H1 (cell line): Measurements from ENCODE around the gene PXDC1. TPM values are rescaled to one million over a fixed set of nuclear protein-coding genes. Genes with fewer than 3 reads are reported as not detected.

ENCODE experiments used
- CTCF ChIA-PET: fragments of 300-600 bp; sonication (Branson Sonifier 250); formaldehyde crosslinking; loops from one replicate; lab custom pipeline; 2021; ENCODE audit not compliant: partially characterized antibody; lab: Charles Lee
- POLR2A ChIA-PET: fragments of 300-600 bp; sonication (Branson Sonifier 250); formaldehyde crosslinking; loops from one replicate; lab custom pipeline; 2021; ENCODE audit warnings: inconsistent platforms; ENCODE audit not compliant: partially characterized antibody; lab: Charles Lee
- DNase-seq, 2 experiments: peaks; one replicate each; pipeline versions ENCODE4 v3.0.0 to v3.0.0-alpha.2; 2010 to 2022; ENCODE audit warnings: low spot score in 2 of 2, low read depth in 1 of 2, mixed read lengths in 1 of 2
- FAIRE-seq: peaks from 2 replicates; lab custom pipeline; 2011; peaks lifted over from hg19 to GRCh38; lab: Jason Lieb, UNC
- H2AFZ ChIP-seq: 2 replicates; pipeline ENCODE4 v1.8.1; 2012; ENCODE audit warnings: low read length, inconsistent platforms
- H2AK5ac ChIP-seq: 2 replicates; pipeline ENCODE4 v1.6.1; 2013; ENCODE audit warnings: low read depth, low read length
- H2BK120ac ChIP-seq: replicated peaks from 2 replicates; pipeline ENCODE3; 2013; ENCODE audit warnings: low read depth, low read length, inconsistent platforms
- H2BK12ac ChIP-seq: 2 replicates; pipeline ENCODE4 v1.6.1; 2013; ENCODE audit warnings: low read depth, low read length
- H2BK15ac ChIP-seq: 2 replicates; pipeline ENCODE4 v1.6.1; 2013; ENCODE audit warnings: low read length
- H2BK20ac ChIP-seq: 2 replicates; pipeline ENCODE4 v1.6.1; 2013; ENCODE audit warnings: low read length
- H2BK5ac ChIP-seq: 2 replicates; pipeline ENCODE4 v1.6.1; 2013; ENCODE audit warnings: low read depth, low read length
- H3K14ac ChIP-seq: 2 replicates; pipeline ENCODE4 v1.6.1; 2013; ENCODE audit warnings: inconsistent platforms; ENCODE audit not compliant: insufficient read length
- H3K18ac ChIP-seq: 2 replicates; pipeline ENCODE4 v1.6.1; 2013; ENCODE audit warnings: low read length; ENCODE audit errors: extremely low read depth
- H3K23ac ChIP-seq: 2 replicates; pipeline ENCODE4 v1.6.1; 2013; ENCODE audit warnings: inconsistent platforms; ENCODE audit not compliant: insufficient read length
- H3K23me2 ChIP-seq: 2 replicates; pipeline ENCODE4 v1.6.1; 2013; ENCODE audit warnings: low read depth, low read length
- H3K27ac ChIP-seq: 2 replicates; pipeline ENCODE4 v1.6.1; 2011; ENCODE audit warnings: low read depth, low read length, inconsistent platforms
- H3K27me3 ChIP-seq, 4 experiments: replicated peaks in 1 of 4; 1 replicate in 1 of 4; 2 replicates in 3 of 4; pipeline versions ENCODE4 v1.6.1 to v1.8.1; 2011 to 2013; ENCODE audit warnings: low read length in 3 of 4, mild to moderate bottlenecking in 3 of 4, inconsistent platforms in 2 of 4, mixed read lengths in 2 of 4, moderate library complexity in 1 of 4; ENCODE audit not compliant: control insufficient read depth in 3 of 4, insufficient read depth in 3 of 4; ENCODE audit errors: extremely low read depth in 1 of 4
- H3K36me3 ChIP-seq, 4 experiments: 2 replicates each; pipeline versions ENCODE4 v1.6.1 to v1.8.1; 2011 to 2013; ENCODE audit warnings: mild to moderate bottlenecking in 4 of 4, low read length in 3 of 4, moderate library complexity in 2 of 4, control low read depth in 1 of 4, inconsistent platforms in 1 of 4; ENCODE audit not compliant: insufficient read depth in 4 of 4, control insufficient read depth in 2 of 4
- H3K4ac ChIP-seq: replicated peaks from 2 replicates; pipeline ENCODE3; 2013; ENCODE audit warnings: low read length, low read depth, mixed read lengths, inconsistent platforms; ENCODE audit not compliant: insufficient read length
- H3K4me1 ChIP-seq, 4 experiments: replicated peaks in 1 of 4; 1 replicate in 1 of 4; 2 replicates in 3 of 4; pipeline versions ENCODE4 v1.6.1 to v1.8.1; 2011 to 2013; ENCODE audit warnings: low read length in 3 of 4, inconsistent platforms in 2 of 4, mixed read lengths in 1 of 4; ENCODE audit not compliant: insufficient read depth in 4 of 4, control insufficient read depth in 3 of 4
- H3K4me2 ChIP-seq, 2 experiments: 2 replicates each; pipeline versions ENCODE4 v1.6.1 to v1.8.1; 2011 to 2013; ENCODE audit warnings: low read depth in 2 of 2, low read length in 2 of 2, control low read depth in 1 of 2, inconsistent platforms in 1 of 2, mild to moderate bottlenecking in 1 of 2; ENCODE audit not compliant: insufficient read depth in 1 of 2
- H3K4me3 ChIP-seq, 4 experiments: fragments of 200-600, 300-600 bp in 1 of 4; sonication (generic), shearing (Covaris generic), sonication (Bioruptor Twin) in 1 of 4; 2 replicates each; pipeline versions ENCODE4 v1.5.1 to v1.8.1; 2011 to 2016; ENCODE audit warnings: low read length in 4 of 4, low read depth in 3 of 4, control low read depth in 2 of 4, inconsistent platforms in 2 of 4, mild to moderate bottlenecking in 2 of 4, mixed read lengths in 1 of 4, moderate library complexity in 1 of 4; ENCODE audit not compliant: insufficient read depth in 2 of 4; ENCODE audit errors: extremely low read depth in 1 of 4
- H3K56ac ChIP-seq: replicated peaks from 2 replicates; pipeline ENCODE3; 2013; ENCODE audit warnings: low read depth, mild to moderate bottlenecking, mixed read lengths, low read length, inconsistent platforms; ENCODE audit not compliant: insufficient read length
- H3K79me1 ChIP-seq: 2 replicates; pipeline ENCODE4 v1.6.1; 2013; ENCODE audit warnings: low read depth, low read length, control low read depth
- H3K79me2 ChIP-seq, 2 experiments: 2 replicates each; pipeline versions ENCODE4 v1.6.1 to v1.8.1; 2012 to 2013; ENCODE audit warnings: low read length in 2 of 2, mild to moderate bottlenecking in 2 of 2, inconsistent platforms in 1 of 2; ENCODE audit not compliant: insufficient read depth in 2 of 2, control insufficient read depth in 1 of 2
- H3K9ac ChIP-seq, 4 experiments: replicated peaks in 1 of 4; 1 replicate in 1 of 4; 2 replicates in 3 of 4; pipeline versions ENCODE4 v1.6.1 to v1.8.1; 2011 to 2013; ENCODE audit warnings: low read depth in 3 of 4, low read length in 3 of 4, control low read depth in 2 of 4, mild to moderate bottlenecking in 2 of 4, moderate library complexity in 2 of 4, inconsistent platforms in 1 of 4; ENCODE audit errors: extremely low read depth in 1 of 4
- H3K9me3 ChIP-seq, 2 experiments: 2 replicates each; pipeline versions ENCODE4 v1.6.1 to v1.8.1; 2012 to 2013; ENCODE audit warnings: mild to moderate bottlenecking in 2 of 2, moderate library complexity in 2 of 2, control low read depth in 1 of 2, inconsistent platforms in 1 of 2, low read depth in 1 of 2, low read length in 1 of 2, mixed read lengths in 1 of 2; ENCODE audit not compliant: insufficient read depth in 2 of 2
- H4K20me1 ChIP-seq, 2 experiments: replicated peaks in 1 of 2; 2 replicates each; pipeline versions ENCODE3 to v1.8.1; 2011 to 2013; ENCODE audit warnings: inconsistent platforms in 2 of 2, low read length in 2 of 2, mild to moderate bottlenecking in 1 of 2; ENCODE audit not compliant: insufficient read depth in 2 of 2, control insufficient read depth in 1 of 2
- H4K5ac ChIP-seq: 2 replicates; pipeline ENCODE4 v1.6.1; 2013; ENCODE audit warnings: low read length, low read depth, mixed read lengths, inconsistent platforms; ENCODE audit not compliant: insufficient read length
- H4K8ac ChIP-seq: 2 replicates; pipeline ENCODE4 v1.8.0; 2013; ENCODE audit warnings: mild to moderate bottlenecking, moderate library complexity, low read length, inconsistent platforms; ENCODE audit not compliant: insufficient read depth; ENCODE audit errors: extremely low read depth
- H4K91ac ChIP-seq: replicated peaks from 2 replicates; pipeline ENCODE3; 2013; ENCODE audit warnings: low read length, mixed read lengths, inconsistent platforms; ENCODE audit not compliant: insufficient read length
- CHD2 ChIP-seq: IDR thresholded peaks from 2 replicates; pipeline ENCODE4 v1.6.1; 2012; ENCODE audit warnings: low read length, improper control_type of control experiment
- EZH2 ChIP-seq: fragments of 200-600 bp; sonication (generic); IDR thresholded peaks from 2 replicates; pipeline ENCODE4 v1.7.1; 2012; ENCODE audit warnings: low read depth, mild to moderate bottlenecking, moderate library complexity, low read length, inconsistent platforms; ENCODE audit not compliant: severe bottlenecking
- KDM1A ChIP-seq: fragments of 200-600, 300-600 bp; sonication (generic); IDR thresholded peaks from 2 replicates; pipeline ENCODE4 v1.7.1; 2016; ENCODE audit warnings: mild to moderate bottlenecking, low read length, borderline replicate concordance
- MAX ChIP-seq: IDR thresholded peaks from 2 replicates; pipeline ENCODE4 v1.6.1; 2012; ENCODE audit warnings: inconsistent platforms
- SIN3A ChIP-seq, 2 experiments: IDR thresholded peaks in 1 of 2; conservative IDR thresholded peaks in 1 of 2; 2 replicates each; pipeline ENCODE4 v1.6.1; 2011 to 2012; ENCODE audit warnings: low read length in 2 of 2, improper control_type of control experiment in 1 of 2, low read depth in 1 of 2, mild to moderate bottlenecking in 1 of 2
- SP1 ChIP-seq: IDR thresholded peaks from 2 replicates; pipeline ENCODE4 v1.6.1; 2011; ENCODE audit warnings: low read depth, low read length
- SP4 ChIP-seq: IDR thresholded peaks from 2 replicates; pipeline ENCODE4 v1.6.1; 2012; ENCODE audit warnings: low read length, inconsistent platforms
- WGBS, 2 experiments: shearing (Covaris generic) in 1 of 2; methylation state at CpG; one replicate each; pipeline versions ENCODE4 v1.1.6 to v1.1.7; 2013 to 2015; ENCODE audit warnings: low lambda C conversion rate in 2 of 2, mixed read lengths in 2 of 2, inconsistent platforms in 1 of 2, low coverage in 1 of 2, missing lambda C conversion rate in 1 of 2; ENCODE audit not compliant: insufficient replicate concordance in 2 of 2, insufficient coverage in 1 of 2, insufficient read length in 1 of 2; ENCODE audit errors: extremely low coverage in 1 of 2, missing lambda C conversion rate in 1 of 2; 5-methylcytosine and 5-hydroxymethylcytosine counted together
- polyA plus RNA-seq, 7 experiments: library from polyadenylated mRNA; depleted of rRNA in 3 of 7; stranded (reverse) in 5 of 7; unstranded in 2 of 7; fragments of >200 nt in 5 of 7; fragments of 200-250 nt in 2 of 7; gene quantifications; 1 replicate in 5 of 7; 2 replicates in 1 of 7; 4 replicates in 1 of 7; pipeline versions ENCODE4 v1.2.1 to v1.2.3, GENCODE V29; 2011 to 2013; ENCODE audit warnings: missing spikeins in 2 of 7, mixed read lengths in 2 of 7
- total RNA-seq: library from RNA; stranded (reverse); fragmentation: NEBNext Ultra II Directional; extraction: Animal tissue kit (Norgen Biotek cat#: 25700); gene quantifications from 2 replicates; pipeline ENCODE4 v1.2.1, GENCODE V29; 2021

The PXDC1 gene
- total and polyA plus RNA-seq, 2 of the 8 experiments (the other 6 are each of a cell fraction or from before 2014, with no cell fraction given): 1.7 to 2.0 TPM

GRCh38 chr6:3695065-3695817 is 56.3 kb downstream of the PXDC1 start:
- no peak overlapping the region for H3K56ac ChIP-seq
- H3K27ac ChIP-seq: no peak overlapping the region
- H3K4me2 ChIP-seq: no peak overlapping the region
- H3K36me3 ChIP-seq: no peaks in the 10 kb centered on the region
- H4K5ac ChIP-seq: no peak overlapping the region
- H2AFZ ChIP-seq: no peak overlapping the region
- H4K91ac ChIP-seq: no peak overlapping the region
- ChIA-PET CTCF (interaction anchor here (1.5 to 3.1 kb wide), 3 partner anchors 9 to 48 kb away, joined by 4 to 7 read pairs (median 6); no protein-coding TSS in a partner anchor), POLR2A (interaction anchor here (0.8 kb wide), 1 partner anchor 44 kb away, joined by 3 read pairs; no protein-coding TSS in a partner anchor)
- no peak overlapping the region for H3K14ac ChIP-seq
- peaks cover 10 to 14% of the 10 kb centered on the region in 2 experiments; a peak in 2 of 4 replicates for H3K9me3 ChIP-seq
- H3K9ac ChIP-seq: no peak overlapping the region
- H2BK20ac ChIP-seq: no peak overlapping the region
- no peaks in the 10 kb centered on the region for H3K23me2 ChIP-seq
- H2AK5ac ChIP-seq: no peak overlapping the region
- no peak overlapping the region for H2BK120ac ChIP-seq
- H4K8ac ChIP-seq: no peak overlapping the region
- no peaks in the 10 kb centered on the region for H3K4me1 ChIP-seq
- no peaks in the 10 kb centered on the region for H3K79me2 ChIP-seq
- DNase-seq: no peak
- H2BK12ac ChIP-seq: no peak overlapping the region
- H4K20me1 ChIP-seq: no peaks in the 10 kb centered on the region
- H3K4me3 ChIP-seq: no peak overlapping the region
- H3K4ac ChIP-seq: no peak overlapping the region
- WGBS, 2 experiments: 85% methylated on average over 2 of the region's 2 CpGs; no CpG with 5 or more reads in 1 of the 2 experiments
- no peak overlapping the region for H3K18ac ChIP-seq
- FAIRE-seq: no peak
- H2BK15ac ChIP-seq: no peak overlapping the region
- no peaks in the 10 kb centered on the region for H3K79me1 ChIP-seq
- H3K23ac ChIP-seq: no peak overlapping the region
- TF ChIP-seq CHD2: no peak
- no peak for TF ChIP-seq SIN3A (conservative IDR thresholded peaks at IDR 0.05 in 1 of 2, IDR thresholded peaks at IDR 0.05 in 1 of 2; ENCODE audit: low read depth in 1 of 2, low read length in 2 of 2)
- no peak for TF ChIP-seq SP1
- no peak for TF ChIP-seq KDM1A
- TF ChIP-seq SP4: no peak
- TF ChIP-seq EZH2: no peak
- TF ChIP-seq MAX: no peak
- no peak overlapping the region for H2BK5ac ChIP-seq
- no peaks in the 10 kb centered on the region for H3K27me3 ChIP-seq
